ENCODE results near the gene TSHZ3. TPM values are rescaled to one million over a fixed set of nuclear protein-coding genes. Genes with fewer than 3 reads are reported as not detected.

The TSHZ3 gene
- total and polyA plus RNA-seq, 9 of the 15 experiments (the other 6 are each of a cell fraction or from before 2014, with no cell fraction given), result 0.03 to 0.13 (median 0.05) TPM; not detected in 5

- no peak for TF ChIP-seq ZNF280A (IDR thresholded peaks at IDR 0.05; ENCODE audit: low read depth, partially characterized antibody)
- no peak for TF ChIP-seq BCOR (IDR thresholded peaks at IDR 0.05)
- no peak for TF ChIP-seq TEAD4 (IDR thresholded peaks at IDR 0.05; ENCODE audit: low read length)
- no peak for TF ChIP-seq TEAD4 (CRISPR knock-in tag; IDR thresholded peaks at IDR 0.05; ENCODE audit: borderline replicate concordance)
- no peak for TF ChIP-seq ZBTB9 (CRISPR knock-in tag; IDR thresholded peaks at IDR 0.05)
Observed at GRCh38 chr19:31262725-31263191, 86.5 kb downstream of the TSHZ3 start (continued).

- peaks cover 3% of the 10 kb centered on the region; the same call in 1 of the 2 replicates for H4K20me1 ChIP-seq (replicated peaks; ENCODE audit: control insufficient read depth, insufficient read depth, low read length)
- no peaks in the 10 kb centered on the region for H3K4me1 ChIP-seq (replicated peaks in 1 of 2; ENCODE audit: control insufficient read depth in 2 of 2, insufficient read depth in 2 of 2, low read length in 2 of 2)
- DNase-seq (ENCODE audit: extremely low read depth in 1 of 4, low spot score in 3 of 4) (no peak), FAIRE-seq (no peak), ATAC-seq (no peak)
- H3K79me2 ChIP-seq (ENCODE audit: control insufficient read depth, insufficient read depth, low read length), result no peaks in the 10 kb centered on the region
- H3K9me1 ChIP-seq (ENCODE audit: control insufficient read depth, insufficient read depth, low read length), result no peaks in the 10 kb centered on the region
- CTCF ChIA-PET (ENCODE audit: low intra/inter-chr PET ratio), result interaction anchor here (0.5 kb wide), 1 partner anchor 477 kb away, joined by 4 read pairs; no protein-coding TSS in a partner anchor
- intact Hi-C loops (cut with micrococcal nuclease), result no loop called here
- TF ChIP-seq NFIC (IDR thresholded peaks at IDR 0.05), result no peak
- TF ChIP-seq RBFOX2 (IDR thresholded peaks at IDR 0.05; ENCODE audit: low read depth, low read length), result no peak
- no peak for TF ChIP-seq SNRNP70 (optimal IDR thresholded peaks at IDR 0.05; ENCODE audit: low read depth, low read length)
- POLR2A ChIA-PET, result no interaction called here
- peaks cover 0 to 19% of the 10 kb centered on the region in 2 experiments; a peak in 2 of 5 replicates for H3K27me3 ChIP-seq (ENCODE audit: control insufficient read depth in 2 of 2, insufficient read depth in 2 of 2, low read length in 2 of 2)
- no peaks in the 10 kb centered on the region for H3K9me3 ChIP-seq (replicated peaks; ENCODE audit: control insufficient read depth, insufficient read depth, low read depth, low read length)
- no TSS peak for BruUV-seq (replicated peaks)
- H3K4me2 ChIP-seq (ENCODE audit: insufficient read depth, low read length), result no peak overlapping the region
- no peak overlapping the region for H2AFZ ChIP-seq (ENCODE audit: low read depth, low read length)
- H3K4me3 ChIP-seq, result no peak overlapping the region
- in situ Hi-C loops (cut with MboI), result no loop called here
- H3K36me3 ChIP-seq (ENCODE audit: control insufficient read depth, insufficient read depth, low read length), result no peaks in the 10 kb centered on the region
- H3K9ac ChIP-seq (ENCODE audit: insufficient read depth in 1 of 2, low read depth in 2 of 2, low read length in 2 of 2), result no peak overlapping the region
- under 1% methylated on average over 11 of the region's 11 CpGs for WGBS (ENCODE audit: insufficient coverage, low coverage, missing lambda C conversion rate)
- H3K27ac ChIP-seq (ENCODE audit: extremely low read depth, low read depth, low read length), result no peak overlapping the region
Observed at GRCh38 chr19:31261603-31262212, 87.5 kb downstream of the TSHZ3 start.

Measured in K562 (cell line).